GM21786 (cell line): ENCODE measurements around the gene SNAPC5.
"Not testable (repeated sequence)": the region's sequence is repeated elsewhere in the genome, so short reads cannot be mapped to it uniquely, and the experiment has no call there.

Experiments used
- ATAC-seq: cut with Tn5 transposase; IDR thresholded peaks from one replicate; pipeline ENCODE4 v1.9.1; 2021; ENCODE audit not compliant: unreplicated experiment

The SNAPC5 gene

DNA sequence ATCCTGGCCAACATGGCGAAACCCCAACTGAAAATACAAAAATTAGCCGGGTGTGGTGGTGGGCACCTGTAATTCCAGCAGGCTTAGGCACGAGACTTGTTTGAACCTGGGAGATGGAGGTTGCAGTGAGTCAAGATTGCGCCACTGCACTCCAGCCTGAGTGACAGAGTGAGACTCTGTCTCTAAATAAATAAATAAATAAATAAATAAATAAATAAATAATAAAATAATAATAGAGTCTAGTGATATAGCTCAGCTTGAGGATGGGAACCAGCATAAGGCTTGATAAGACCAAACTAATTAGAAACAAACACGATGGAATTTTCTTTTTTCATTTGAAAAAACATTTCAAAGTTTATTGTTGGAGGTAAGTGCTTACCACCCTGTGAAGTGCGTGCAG is 36.3 kb downstream of the SNAPC5 start:
- ATAC-seq, result not testable (repeated sequence)

- ATAC-seq, result no peak
Observed at GRCh38 chr15:66459818-66460615, 37.5 kb downstream of the SNAPC5 start.

DNA sequence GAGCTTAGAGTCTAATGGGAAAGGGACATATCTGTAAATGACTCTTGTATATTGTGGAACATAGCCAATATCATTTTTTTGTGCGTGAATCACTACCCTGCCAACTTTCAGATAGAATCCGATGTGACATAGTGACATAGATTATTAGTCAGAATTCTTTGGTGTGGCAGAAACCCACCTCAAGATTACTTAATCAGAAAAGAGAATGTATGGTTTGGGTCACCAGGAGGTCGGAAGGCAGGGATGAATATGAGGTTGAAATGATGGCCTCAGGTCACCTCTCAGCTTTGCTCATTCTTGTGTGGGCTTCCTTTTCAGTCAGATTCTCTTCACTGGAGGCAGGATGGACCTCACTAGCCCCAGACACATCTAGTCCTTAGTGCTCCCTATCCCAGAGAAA is 41.4 kb downstream of the SNAPC5 start:
- ATAC-seq, result no peak

GRCh38 chr15:66454143-66454542 is 43.4 kb downstream of the SNAPC5 start:
- no peak for ATAC-seq

GRCh38 chr15:66452971-66453580 is 44.5 kb downstream of the SNAPC5 start:
- no peak for ATAC-seq

DNA sequence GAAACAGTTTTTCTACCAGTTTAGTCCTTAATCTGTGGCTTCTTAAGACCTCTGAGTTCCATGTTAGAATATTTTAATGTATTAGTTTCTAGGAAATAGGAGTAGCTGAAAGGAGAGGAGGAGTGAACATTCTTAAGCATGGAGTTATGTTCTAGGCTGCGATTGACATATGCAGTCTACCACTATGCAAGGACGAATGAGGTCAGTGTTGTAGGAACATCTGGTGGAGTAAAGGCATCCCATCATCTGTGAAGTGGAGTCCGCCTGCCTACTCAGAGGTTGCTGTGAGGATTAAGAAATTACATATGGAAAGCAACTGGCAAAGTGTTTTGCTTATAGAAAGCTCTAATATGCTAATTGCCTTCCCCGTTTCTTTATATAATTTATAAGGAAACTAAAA is 45.1 kb downstream of the SNAPC5 start:
- ATAC-seq, result no peak
